Neural cell (in vitro differentiated cells): ENCODE measurements around the gene FZD2. TPM values are rescaled to one million over a fixed set of nuclear protein-coding genes. Genes with fewer than 3 reads are reported as not detected.

ENCODE experiments used
- H2AFZ ChIP-seq: fragments of 200-600, 300-800 bp; sonication (generic), shearing (Covaris generic); 2 replicates; pipeline ENCODE4 v1.6.0; 2014; ENCODE audit warnings: low read depth, mild to moderate bottlenecking, antibody characterized with exemption, low read length, moderate library complexity
- H3F3A ChIP-seq: fragments of 200-600 bp; shearing (Covaris generic); 2 replicates; pipeline ENCODE4 v1.6.1; 2016; ENCODE audit warnings: mild to moderate bottlenecking, moderate library complexity, mixed read lengths, antibody characterized with exemption, low read length; ENCODE audit not compliant: insufficient read depth, poor library complexity, severe bottlenecking
- H3K27ac ChIP-seq: fragments of 200-600, 300-800 bp; sonication (generic), shearing (Covaris generic); 2 replicates; pipeline ENCODE4 v1.5.1; 2014; ENCODE audit warnings: mild to moderate bottlenecking, low read length, moderate library complexity
- H3K27me3 ChIP-seq: fragments of 300-800, 200-600 bp; sonication (generic), shearing (Covaris generic); 2 replicates; pipeline ENCODE4 v1.6.0; 2014; ENCODE audit warnings: mild to moderate bottlenecking, low read depth, low read length, moderate library complexity; ENCODE audit not compliant: insufficient read depth
- H3K36me3 ChIP-seq: fragments of 300-800, 200-600 bp; sonication (generic), shearing (Covaris generic); 2 replicates; pipeline ENCODE4 v1.5.1; 2014; ENCODE audit warnings: mild to moderate bottlenecking, antibody characterized with exemption, low read length, moderate library complexity; ENCODE audit not compliant: insufficient read depth
- H3K4me2 ChIP-seq: fragments of 300-800, 200-600 bp; sonication (generic), shearing (Covaris generic); 2 replicates; pipeline ENCODE4 v1.6.0; 2014; ENCODE audit warnings: mild to moderate bottlenecking, low read length
- H3K4me3 ChIP-seq: fragments of 300-800, 200-600 bp; sonication (generic), shearing (Covaris generic); 2 replicates; pipeline ENCODE4 v1.5.1; 2014; ENCODE audit warnings: mild to moderate bottlenecking, low read length, moderate library complexity
- H3K79me2 ChIP-seq: fragments of 200-600 bp; shearing (Covaris generic); replicated peaks from 2 replicates; pipeline ENCODE4 v1.6.0; 2014; ENCODE audit warnings: mild to moderate bottlenecking, low read length, moderate library complexity; ENCODE audit not compliant: insufficient read depth
- H3K9ac ChIP-seq: fragments of 300-800, 200-600 bp; sonication (generic), shearing (Covaris generic); 2 replicates; pipeline ENCODE4 v1.6.1; 2016; ENCODE audit warnings: mild to moderate bottlenecking, low read length, mixed read lengths
- H3K9me2 ChIP-seq: fragments of 200-600 bp; shearing (Covaris generic); 2 replicates; pipeline ENCODE4 v1.6.1; 2016; ENCODE audit warnings: mild to moderate bottlenecking, low read length, mixed read lengths; ENCODE audit not compliant: insufficient read depth
- H3K9me3 ChIP-seq: fragments of 200-600, 300-800 bp; sonication (generic), shearing (Covaris generic); 2 replicates; pipeline ENCODE4 v1.6.1; 2016; ENCODE audit warnings: mild to moderate bottlenecking, mixed run types, low read length, moderate library complexity, mixed read lengths
- H4K20me1 ChIP-seq: fragments of 200-600 bp; shearing (Covaris generic); 2 replicates; pipeline ENCODE4 v1.6.1; 2016; ENCODE audit warnings: mild to moderate bottlenecking, mixed run types; ENCODE audit not compliant: insufficient read depth
- EP300 ChIP-seq: fragments of 450-650 bp; conservative IDR thresholded peaks from 2 replicates; pipeline ENCODE4 v1.6.1; 2014; ENCODE audit warnings: antibody characterized with exemption, mild to moderate bottlenecking, moderate library complexity; ENCODE audit not compliant: poor library complexity, severe bottlenecking
- EZH2 ChIP-seq: fragments of 200-600, 300-800 bp; shearing (Covaris generic), sonication (generic); IDR thresholded peaks from 2 replicates; pipeline ENCODE4 v1.6.1; 2014; ENCODE audit warnings: antibody characterized with exemption, low read length, borderline replicate concordance, mild to moderate bottlenecking; ENCODE audit not compliant: insufficient read depth, poor library complexity, severe bottlenecking
- MXI1 ChIP-seq: fragments of 450-650 bp; conservative IDR thresholded peaks from 2 replicates; pipeline ENCODE4 v1.6.1; 2014; ENCODE audit warnings: antibody characterized with exemption, mild to moderate bottlenecking; ENCODE audit not compliant: poor library complexity, severe bottlenecking
- POLR2AphosphoS5 ChIP-seq: IDR thresholded peaks from 2 replicates; pipeline ENCODE4 v1.6.1; 2012
- TAF1 ChIP-seq: IDR thresholded peaks from 2 replicates; pipeline ENCODE4 v1.6.1; 2012; ENCODE audit warnings: low read depth
- polyA plus RNA-seq: library from polyadenylated mRNA; depleted of rRNA; stranded (reverse); fragments of >200 nt; gene quantifications from 2 replicates; pipeline ENCODE4 v1.2.3, GENCODE V29; 2014

Gene FZD2
- polyA plus RNA-seq, 1 donor from 2014 or later, result 2.5 TPM

- Histone ChIP-seq H4K20me1 (no peaks in the 10 kb centered on the region), H3K9me2 (no peaks in the 10 kb centered on the region), H3K9ac (no peak overlapping the region), H3K9me3 (no peaks in the 10 kb centered on the region), H3K27me3 (peaks cover 14% of the 10 kb centered on the region), H3K4me3 (no peak overlapping the region), H2AFZ (no peak overlapping the region), H3K36me3 (no peaks in the 10 kb centered on the region), H3K79me2 (peaks cover 20% of the 10 kb centered on the region), H3K27ac (no peak overlapping the region), H3F3A (no peaks in the 10 kb centered on the region), H3K4me2 (no peak overlapping the region)
- no peak for TF ChIP-seq EZH2
- TF ChIP-seq EP300, result no peak
Measured at GRCh38 chr17:44555099-44555498, 2.2 kb upstream of the FZD2 start.

GRCh38 chr17:44556166-44556831, 985 bp upstream of the FZD2 start:
- H3K79me2 ChIP-seq, result peaks cover 32% of the 10 kb centered on the region
- H3K4me3 ChIP-seq, result peak overlapping the region; percentile 74
- H2AFZ ChIP-seq, result peak overlapping the region; percentile 68
- peak overlapping the region; percentile 50 for H3K4me2 ChIP-seq
- H3K9ac ChIP-seq, result peak overlapping the region; percentile 32
- no peak for TF ChIP-seq TAF1
- no peaks in the 10 kb centered on the region for H3F3A ChIP-seq
- peaks cover 14% of the 10 kb centered on the region for H3K27me3 ChIP-seq
- no peaks in the 10 kb centered on the region for H3K9me3 ChIP-seq
- no peaks in the 10 kb centered on the region for H3K9me2 ChIP-seq
- H3K27ac ChIP-seq, result no peak overlapping the region
- H4K20me1 ChIP-seq, result no peaks in the 10 kb centered on the region
- H3K36me3 ChIP-seq, result no peaks in the 10 kb centered on the region

GRCh38 chr17:44557651-44558285, 484 bp downstream of the FZD2 start:
- H2AFZ ChIP-seq, result no peak overlapping the region
- no peak overlapping the region for H3K27ac ChIP-seq
- peak overlapping the region; percentile 53 for H3K9ac ChIP-seq
- peak overlapping the region; percentile 25 for H3K4me2 ChIP-seq
- no peaks in the 10 kb centered on the region for H3F3A ChIP-seq
- no peaks in the 10 kb centered on the region for H3K36me3 ChIP-seq
- no peaks in the 10 kb centered on the region for H4K20me1 ChIP-seq
- H3K9me2 ChIP-seq, result no peaks in the 10 kb centered on the region
- TF ChIP-seq EP300 (no peak), MXI1 (peak; percentile 47)
- H3K9me3 ChIP-seq, result no peaks in the 10 kb centered on the region
- H3K4me3 ChIP-seq, result peak overlapping the region; percentile 74
- H3K79me2 ChIP-seq, result peaks cover 46% of the 10 kb centered on the region
- H3K27me3 ChIP-seq, result peaks cover 14% of the 10 kb centered on the region

- Histone ChIP-seq H3K27me3 (peaks cover 14% of the 10 kb centered on the region), H3K9me3 (no peaks in the 10 kb centered on the region), H3K4me3 (peak overlapping the region; percentile 74), H3K9ac (peak overlapping the region; percentile 53), H2AFZ (no peak overlapping the region), H3K9me2 (no peaks in the 10 kb centered on the region), H3K36me3 (no peaks in the 10 kb centered on the region), H3K4me2 (no peak overlapping the region), H3F3A (no peaks in the 10 kb centered on the region), H3K79me2 (peaks cover 48% of the 10 kb centered on the region), H4K20me1 (no peaks in the 10 kb centered on the region), H3K27ac (no peak overlapping the region)
- no peak for TF ChIP-seq TAF1
- TF ChIP-seq POLR2AphosphoS5, result peak; percentile 10
Measured at GRCh38 chr17:44558334-44558709, 1.0 kb downstream of the FZD2 start.
